ENCODE results near the gene GPR37L1. TPM values are rescaled to one million over a fixed set of nuclear protein-coding genes. Genes with fewer than 3 reads are reported as not detected.
A peak's percentile ranks its signal among the peaks of the same experiment; 100 is the strongest.

Gene GPR37L1
- total and polyA plus RNA-seq, 12 donors: 0.03 to 0.20 (median 0.05) TPM; not detected in 7

DNA sequence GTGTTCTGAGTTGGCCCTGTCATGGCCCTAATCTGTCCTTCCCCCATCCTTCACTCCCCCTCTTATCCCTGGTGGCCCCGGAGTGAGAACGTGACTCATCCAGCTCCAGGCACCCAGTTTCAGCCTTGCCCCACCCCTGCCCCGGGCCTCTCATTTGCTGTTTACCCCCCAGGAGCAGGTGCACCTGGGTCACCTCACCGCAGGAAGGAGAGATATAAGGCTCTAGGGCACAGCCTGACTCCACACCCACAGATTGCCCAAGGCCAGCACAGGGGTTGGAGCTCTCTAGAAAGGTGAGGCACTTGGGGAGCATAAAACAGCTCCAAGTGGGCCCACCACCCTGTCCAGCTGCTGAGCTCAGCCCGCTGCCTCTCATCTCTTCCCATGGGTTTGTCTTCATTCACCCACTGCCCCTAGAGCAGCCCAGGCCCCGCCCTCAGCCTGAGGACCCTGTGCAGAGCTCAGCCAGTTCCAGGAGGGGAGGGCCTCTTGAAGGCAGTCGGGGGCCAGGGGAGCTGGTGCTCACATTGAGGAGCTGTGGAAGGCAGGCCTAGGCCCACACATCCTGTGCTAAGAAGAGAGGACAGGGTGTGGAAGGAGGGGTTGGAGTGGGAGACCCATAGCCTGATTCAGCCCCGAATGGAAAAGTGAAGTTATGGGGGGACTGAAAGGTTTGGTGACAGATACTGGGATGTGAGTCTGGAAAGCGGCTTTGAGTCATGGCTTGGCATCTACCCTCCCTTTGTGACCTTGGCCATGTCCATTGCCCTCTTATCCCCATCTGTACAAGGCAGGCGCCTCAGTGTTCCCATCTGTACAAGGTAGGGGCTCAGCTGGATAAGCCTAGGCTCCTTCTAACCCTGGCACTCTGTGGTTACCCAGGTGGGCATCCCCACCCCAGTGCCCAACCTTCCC lies 16.1 kb upstream of the GPR37L1 start:
- intact Hi-C loops (cut with DNase I): loop anchor here in 1 of 10 donors (2.0 kb wide), 1 partner anchor 50 kb away; no protein-coding TSS in a partner anchor
- Histone ChIP-seq H3K4me3 (no peak overlapping the region), H3K27me3 (no peaks in the 10 kb centered on the region), H3K4me1 (peaks cover 0 to 31% (median 20%) of the 10 kb centered on the region in 9 donors), H3K9me3 (no peaks in the 10 kb centered on the region), H3K36me3 (no peaks in the 10 kb centered on the region), H3K27ac (peak overlapping the region; percentile 81 to 93 (median 87))
- TF ChIP-seq, protein P1, sequence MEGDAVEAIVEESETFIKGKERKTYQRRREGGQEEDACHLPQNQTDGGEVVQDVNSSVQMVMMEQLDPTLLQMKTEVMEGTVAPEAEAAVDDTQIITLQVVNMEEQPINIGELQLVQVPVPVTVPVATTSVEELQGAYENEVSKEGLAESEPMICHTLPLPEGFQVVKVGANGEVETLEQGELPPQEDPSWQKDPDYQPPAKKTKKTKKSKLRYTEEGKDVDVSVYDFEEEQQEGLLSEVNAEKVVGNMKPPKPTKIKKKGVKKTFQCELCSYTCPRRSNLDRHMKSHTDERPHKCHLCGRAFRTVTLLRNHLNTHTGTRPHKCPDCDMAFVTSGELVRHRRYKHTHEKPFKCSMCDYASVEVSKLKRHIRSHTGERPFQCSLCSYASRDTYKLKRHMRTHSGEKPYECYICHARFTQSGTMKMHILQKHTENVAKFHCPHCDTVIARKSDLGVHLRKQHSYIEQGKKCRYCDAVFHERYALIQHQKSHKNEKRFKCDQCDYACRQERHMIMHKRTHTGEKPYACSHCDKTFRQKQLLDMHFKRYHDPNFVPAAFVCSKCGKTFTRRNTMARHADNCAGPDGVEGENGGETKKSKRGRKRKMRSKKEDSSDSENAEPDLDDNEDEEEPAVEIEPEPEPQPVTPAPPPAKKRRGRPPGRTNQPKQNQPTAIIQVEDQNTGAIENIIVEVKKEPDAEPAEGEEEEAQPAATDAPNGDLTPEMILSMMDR (IDR thresholded peaks at IDR 0.05): no peak
- DNase-seq (no peak), ATAC-seq (peak; percentile 5 to 62 (median 30))
- WGBS, 2 donors: 61 to 80% methylated on average over 10 of the region's 10 CpGs

DNA sequence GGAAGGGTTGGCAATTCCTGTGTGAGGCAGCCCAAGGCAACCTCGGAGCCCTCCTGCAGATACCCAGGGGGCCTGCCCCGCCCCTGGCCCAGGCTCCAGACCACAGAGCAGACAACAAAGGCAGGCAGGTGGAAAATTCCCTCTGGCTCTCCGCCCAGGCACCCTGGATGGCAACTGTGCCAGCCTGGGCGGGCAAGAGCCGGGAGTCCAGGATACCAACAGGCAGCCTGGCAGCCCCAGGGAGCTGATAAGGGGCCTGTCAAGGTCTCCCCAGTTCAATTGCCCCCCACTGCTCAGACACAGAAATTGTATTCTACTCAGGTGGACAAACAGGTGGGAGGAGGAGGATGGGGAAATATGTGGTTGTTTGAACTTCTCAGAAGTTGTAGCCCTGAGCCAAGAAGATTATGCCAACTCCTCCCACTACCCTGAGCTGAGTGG lies 15.4 kb upstream of the GPR37L1 start:
- Histone ChIP-seq H3K9me3 (no peaks in the 10 kb centered on the region), H3K4me1 (peaks cover 0 to 31% (median 20%) of the 10 kb centered on the region in 9 donors), H3K27me3 (no peaks in the 10 kb centered on the region), H3K4me3 (no peak overlapping the region), H3K27ac (peak overlapping the region; percentile 81 to 93 (median 87)), H3K36me3 (no peaks in the 10 kb centered on the region)
- intact Hi-C loops (cut with DNase I): loop anchor here in 1 of 10 donors (2.0 kb wide), 1 partner anchor 51 kb away; no protein-coding TSS in a partner anchor
- WGBS, 2 donors: 25 to 54% methylated on average over 5 of the region's 5 CpGs
- DNase-seq (peak; percentile 79), ATAC-seq (peak; percentile 76 to 92 (median 88))
- TF ChIP-seq, protein P1 (IDR thresholded peaks at IDR 0.05): no peak

DNA sequence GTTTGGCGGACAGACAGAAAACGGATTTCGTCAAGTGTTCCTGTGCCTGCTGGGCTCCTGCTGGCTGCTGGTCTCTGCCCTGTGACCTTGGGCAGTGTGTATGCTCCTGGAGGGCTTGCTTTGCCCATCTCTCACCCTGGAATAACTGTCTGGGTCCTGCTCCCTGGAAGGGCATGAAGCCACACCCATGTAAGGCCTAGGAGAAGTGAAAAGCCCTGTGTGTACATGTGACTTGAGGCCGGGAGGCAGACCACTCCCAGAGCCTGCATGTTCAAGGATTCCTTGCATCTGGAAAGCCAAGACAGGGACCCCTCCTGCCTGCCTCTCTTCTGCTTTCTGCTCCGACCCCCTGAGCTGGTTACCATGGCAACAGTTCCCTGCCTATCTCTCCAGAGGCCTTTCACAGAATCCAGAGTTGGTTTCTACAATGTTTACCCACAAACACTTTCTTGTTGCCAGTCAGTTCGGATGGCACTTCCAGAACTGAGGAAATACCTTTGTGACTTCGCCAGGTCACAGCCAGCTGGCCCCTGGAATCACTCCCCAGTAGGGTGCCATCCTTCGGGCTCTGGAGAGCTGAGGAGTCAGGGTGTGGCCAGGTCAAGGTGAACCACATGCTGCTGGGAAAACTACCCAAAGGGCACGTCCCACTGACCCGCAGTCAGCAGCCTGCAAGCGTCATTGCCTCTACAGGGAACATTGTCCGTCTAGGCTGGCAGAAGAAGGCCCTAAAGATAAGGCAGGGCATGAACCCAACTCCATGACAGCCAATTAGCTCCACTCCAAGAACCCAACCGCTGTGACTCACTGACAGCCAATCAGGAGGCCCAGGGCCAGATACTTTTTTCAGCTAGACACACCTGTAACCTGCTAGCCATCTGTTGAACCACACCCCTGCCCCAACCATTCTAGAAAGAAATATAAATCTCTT lies 14.7 kb upstream of the GPR37L1 start:
- Histone ChIP-seq H3K27me3 (no peaks in the 10 kb centered on the region), H3K9me3 (no peaks in the 10 kb centered on the region), H3K27ac (peak overlapping the region; percentile 81 to 93 (median 87)), H3K4me3 (no peak overlapping the region), H3K4me1 (peaks cover 0 to 36% (median 22%) of the 10 kb centered on the region in 9 donors), H3K36me3 (no peaks in the 10 kb centered on the region)
- ATAC-seq (peak; percentile 51 to 80 (median 75)), DNase-seq (peak; percentile 47 to 66)
- WGBS, 2 donors: 40 to 53% methylated on average over 13 of the region's 13 CpGs
- intact Hi-C loops (cut with DNase I): loop anchor here in 1 of 10 donors (2.0 kb wide), 1 partner anchor 51 kb away; no protein-coding TSS in a partner anchor
- TF ChIP-seq, protein P1 (IDR thresholded peaks at IDR 0.05): no peak
